A549 treated with Mapracorat at 1 μM for 4 hours (cell line): ENCODE measurements around the gene PTCRA. TPM values are rescaled to one million over a fixed set of nuclear protein-coding genes. Genes with fewer than 3 reads are reported as not detected.

Source experiments
- total RNA-seq: library from RNA; stranded (reverse); fragments of 200-300 nt; extraction: Qiagen RNA extraction; gene quantifications from 5 replicates; pipeline ENCODE4 v1.2.3, GENCODE V29; 2022

PTCRA gene, protein sequence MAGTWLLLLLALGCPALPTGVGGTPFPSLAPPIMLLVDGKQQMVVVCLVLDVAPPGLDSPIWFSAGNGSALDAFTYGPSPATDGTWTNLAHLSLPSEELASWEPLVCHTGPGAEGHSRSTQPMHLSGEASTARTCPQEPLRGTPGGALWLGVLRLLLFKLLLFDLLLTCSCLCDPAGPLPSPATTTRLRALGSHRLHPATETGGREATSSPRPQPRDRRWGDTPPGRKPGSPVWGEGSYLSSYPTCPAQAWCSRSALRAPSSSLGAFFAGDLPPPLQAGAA
- not detected in 5 replicates for total RNA-seq

DNA sequence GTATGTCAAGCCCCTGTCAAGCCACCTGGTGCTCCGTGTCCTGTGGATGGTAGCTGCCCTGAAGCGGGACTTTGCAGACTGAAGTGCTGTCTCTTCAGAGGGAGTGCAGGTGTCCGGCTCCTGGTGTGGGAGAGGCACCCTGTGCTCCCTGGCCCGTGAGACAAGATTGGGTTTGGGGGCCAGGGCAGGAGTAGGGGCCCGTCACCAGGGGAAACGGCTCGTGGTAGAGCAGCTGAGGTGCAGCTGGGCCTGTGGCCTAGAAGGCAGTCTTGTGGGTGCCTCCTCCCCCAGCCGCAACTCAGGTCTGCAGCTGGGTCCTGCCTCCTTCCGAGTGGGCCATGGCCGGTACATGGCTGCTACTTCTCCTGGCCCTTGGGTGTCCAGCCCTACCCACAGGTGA, at the start of gene PTCRA:
Gene PTCRA (plus strand): TSS at position 322 of the 400 bp plus-strand sequence. CDS start 17 bp downstream, at position 339.

DNA sequence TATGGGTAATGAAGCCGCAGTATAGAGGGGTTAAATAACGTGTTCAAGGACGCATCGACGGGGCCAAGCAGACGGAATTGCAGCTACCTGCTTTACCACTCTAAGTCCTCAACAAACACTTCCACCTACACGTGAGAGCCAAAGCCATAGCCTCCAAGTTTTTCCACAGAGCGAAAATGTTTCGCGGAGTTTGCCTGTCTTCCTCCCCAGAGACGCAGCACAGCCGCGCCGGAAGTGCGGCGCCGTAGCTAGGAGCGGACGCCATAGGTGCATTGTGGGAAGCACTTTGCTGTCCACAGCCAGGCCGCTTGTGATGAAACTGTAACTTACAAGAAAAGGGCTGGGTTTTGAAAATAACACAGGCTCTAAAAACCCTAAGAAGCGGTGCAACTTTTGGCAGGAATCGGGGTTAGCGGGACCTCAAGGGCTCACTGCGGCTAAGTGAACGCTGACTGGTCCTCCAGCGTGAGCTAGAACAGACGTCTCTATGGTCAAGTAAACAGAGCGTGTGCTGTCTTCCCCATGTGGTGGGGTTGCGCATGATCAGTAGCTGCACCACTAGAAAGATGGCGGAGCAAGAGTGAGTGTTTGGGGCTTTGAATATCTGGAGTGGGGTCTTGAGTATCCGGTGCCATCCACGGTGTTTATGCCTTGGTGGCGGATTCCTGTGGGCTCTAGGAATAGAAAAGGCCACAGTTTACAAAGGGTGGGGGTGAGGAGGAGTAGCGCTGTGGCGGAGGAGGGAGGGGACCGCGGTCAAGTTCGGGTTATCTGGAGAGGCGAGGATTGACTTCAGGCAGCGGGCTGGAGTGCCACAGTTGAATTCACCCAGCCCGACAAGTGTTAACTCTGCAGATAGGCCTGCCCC, 36.2 kb upstream of the PTCRA start, which contains the start of gene RPL7L1:
Gene RPL7L1 (plus strand): TSS at position 245 of the 868 bp plus-strand sequence. CDS start 295 bp downstream, at position 540.

GRCh38 chr6:42928986-42929820, 13.3 kb downstream of the PTCRA start, which contains the start of gene CNPY3:
Gene CNPY3, plus strand, starts transcription at chr6:42929480. Its CDS starts 91 bp downstream, at chr6:42929571.

DNA sequence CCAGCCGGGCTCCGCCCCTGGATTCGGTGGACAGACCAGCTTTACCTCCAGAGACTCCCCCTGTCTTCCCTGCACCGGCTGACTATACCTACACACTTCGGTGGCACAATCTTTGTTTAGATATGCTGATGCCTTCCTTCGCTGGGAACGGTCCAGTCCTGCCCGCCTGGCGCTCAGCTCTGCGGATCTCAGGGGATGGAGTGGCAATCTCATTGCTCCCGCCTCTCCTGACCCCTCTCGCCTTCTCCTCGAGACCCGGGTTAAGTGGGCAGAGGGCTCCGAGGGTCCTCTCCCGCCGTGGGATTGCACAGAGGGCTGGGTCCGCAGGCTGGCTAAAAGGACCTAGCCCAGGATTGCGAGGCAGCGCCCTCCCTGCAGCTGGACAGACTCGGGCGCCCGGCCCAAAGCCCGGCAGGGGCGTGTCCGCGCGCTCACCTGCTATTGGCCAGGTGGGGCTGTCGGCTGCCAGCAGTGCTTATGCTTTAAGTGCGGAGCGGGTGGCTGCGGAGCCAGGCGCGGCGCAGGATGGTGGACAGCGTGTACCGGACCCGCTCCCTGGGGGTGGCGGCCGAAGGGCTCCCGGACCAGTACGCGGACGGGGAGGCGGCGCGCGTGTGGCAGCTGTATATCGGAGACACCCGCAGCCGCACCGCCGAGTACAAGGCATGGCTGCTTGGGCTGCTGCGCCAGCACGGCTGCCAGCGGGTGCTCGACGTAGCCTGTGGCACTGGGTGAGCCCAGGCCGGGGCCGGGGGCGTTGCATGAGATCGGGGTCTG, 44.6 kb downstream of the PTCRA start, which contains the start of gene GNMT:
Gene GNMT (plus strand): TSS at position 512 of the 777 bp plus-strand sequence. CDS start 14 bp downstream, at position 526.

Other genes with a start within 250 kb of the PTCRA start
- not detected in 5 replicates for gene PRPH2, start 193.5 kb upstream of the PTCRA start, total RNA-seq
- gene TBCC, start 169.9 kb upstream of the PTCRA start, total RNA-seq, result 14.9 to 17.9 TPM (median 16.3 TPM) in 5 replicates
- 2.4 to 3.1 TPM (median 2.8 TPM) in 5 replicates for gene BICRAL, start 134.0 kb upstream of the PTCRA start, total RNA-seq
- gene RPL7L1, start 36.4 kb upstream of the PTCRA start, total RNA-seq, result 61.4 to 82.5 TPM (median 64.6 TPM) in 5 replicates
- 35.8 to 45.4 TPM (median 42.7 TPM) in 5 replicates for gene CNPY3, start 13.4 kb downstream of the PTCRA start, total RNA-seq
- 0.22 to 0.30 TPM in 2 of 5 replicates, not detected in the others for gene GNMT, start 44.7 kb downstream of the PTCRA start, total RNA-seq
- 5.1 to 9.3 TPM (median 8.6 TPM) in 5 replicates for gene PEX6, start 63.1 kb downstream of the PTCRA start, total RNA-seq
- 23.1 to 26.5 TPM (median 25.1 TPM) in 5 replicates for gene PPP2R5D, start 68.5 kb downstream of the PTCRA start, total RNA-seq
- 88.1 to 96.0 TPM (median 92.0 TPM) in 5 replicates for gene MEA1, start 97.9 kb downstream of the PTCRA start, total RNA-seq
- 24.6 to 28.7 TPM (median 26.6 TPM) in 5 replicates for gene KLHDC3, start 98.2 kb downstream of the PTCRA start, total RNA-seq
- gene RRP36, start 105.6 kb downstream of the PTCRA start, total RNA-seq, result 67.5 to 78.6 TPM (median 72.7 TPM) in 5 replicates
- gene CUL7, start 137.8 kb downstream of the PTCRA start, total RNA-seq, result 6.2 to 9.1 TPM (median 7.2 TPM) in 5 replicates
- 55.1 to 64.6 TPM (median 59.6 TPM) in 5 replicates for gene MRPL2, start 143.4 kb downstream of the PTCRA start, total RNA-seq
- gene KLC4, start 143.6 kb downstream of the PTCRA start, total RNA-seq, result 5.0 to 7.7 TPM (median 7.0 TPM) in 5 replicates
- 3.9 to 5.8 TPM (median 4.8 TPM) in 5 replicates for gene PTK7, start 160.3 kb downstream of the PTCRA start, total RNA-seq